T-helper 17 cell (primary cell): Measurements from ENCODE around the gene RGS14. TPM values are rescaled to one million over a fixed set of nuclear protein-coding genes. Genes with fewer than 3 reads are reported as not detected.

Source experiments
- ATAC-seq: fragments of 150-1000 bp; cut with Tn5 transposase; 2 replicates; pipeline ENCODE4 v1.10.0; 2021; ENCODE audit warnings: mild to moderate bottlenecking, moderate library complexity
- DNase-seq, 3 donors: peaks; one replicate each; pipeline versions ENCODE4 v3.0.0 to v3.0.0-alpha.2; 2020 to 2021
- H3K9me3 ChIP-seq: one replicate; pipeline ENCODE4 v1.7.0; 2013; ENCODE audit warnings: low read length, mild to moderate bottlenecking; ENCODE audit not compliant: control insufficient read depth, poor library complexity, severe bottlenecking
- H3K27ac Mint-ChIP-seq: one replicate; pipeline ENCODE4 v1.8.0; 2022; ENCODE audit warnings: mild to moderate bottlenecking, moderate library complexity, mixed read lengths
- H3K27me3 Mint-ChIP-seq: one replicate; pipeline ENCODE4 v1.8.0; 2022; ENCODE audit warnings: mixed read lengths
- H3K36me3 Mint-ChIP-seq: one replicate; pipeline ENCODE4 v1.8.0; 2022; ENCODE audit warnings: low read depth, mixed read lengths
- H3K4me1 Mint-ChIP-seq: one replicate; pipeline ENCODE4 v1.8.0; 2022; ENCODE audit warnings: mild to moderate bottlenecking, mixed read lengths
- H3K4me3 Mint-ChIP-seq: one replicate; pipeline ENCODE4 v1.8.0; 2022; ENCODE audit warnings: mild to moderate bottlenecking, moderate library complexity, mixed read lengths
- total RNA-seq, 4 donors: library from RNA in 2 of 4; stranded (reverse) in 2 of 4; gene quantifications; one replicate each; pipeline ENCODE4 v1.2.3 and lab custom pipeline; 2022 to 2026

RGS14 gene
- total RNA-seq, 2 donors from 2014 or later, result 76.7 to 110 TPM

GRCh38 chr5:177347699-177348098 lies 10.0 kb upstream of the RGS14 start:
- no peak for ATAC-seq
- Mint-ChIP-seq H3K27ac (peak overlapping the region; percentile 67), H3K4me1 (peaks cover 32% of the 10 kb centered on the region)

GRCh38 chr5:177349362-177349647 lies 8.4 kb upstream of the RGS14 start:
- Mint-ChIP-seq H3K27me3 (no peaks in the 10 kb centered on the region), H3K4me3 (peak overlapping the region; percentile 98), H3K36me3 (peaks cover 5% of the 10 kb centered on the region), H3K27ac (peak overlapping the region; percentile 88), H3K4me1 (peaks cover 27% of the 10 kb centered on the region)
- DNase-seq (no peak), ATAC-seq (no peak)
- H3K9me3 ChIP-seq, result no peaks in the 10 kb centered on the region

More at GRCh38 chr5:177347699-177348098, 10.0 kb upstream of the RGS14 start:
- H3K9me3 ChIP-seq, result no peaks in the 10 kb centered on the region
- Mint-ChIP-seq H3K27me3 (no peaks in the 10 kb centered on the region), H3K36me3 (peaks cover 5% of the 10 kb centered on the region), H3K4me3 (no peak overlapping the region)
- DNase-seq, result no peak

GRCh38 chr5:177349762-177350161 lies 8.0 kb upstream of the RGS14 start:
- DNase-seq (no peak), ATAC-seq (no peak)
- H3K9me3 ChIP-seq, result no peaks in the 10 kb centered on the region
- Mint-ChIP-seq H3K36me3 (peaks cover 5% of the 10 kb centered on the region), H3K27ac (peak overlapping the region; percentile 88), H3K4me3 (peak overlapping the region; percentile 98), H3K27me3 (no peaks in the 10 kb centered on the region), H3K4me1 (peaks cover 30% of the 10 kb centered on the region)

- H3K36me3 Mint-ChIP-seq, result peaks cover 5% of the 10 kb centered on the region
- peak overlapping the region; percentile 98 for H3K4me3 Mint-ChIP-seq
- peak overlapping the region; percentile 98 for H3K27ac Mint-ChIP-seq
- H3K9me3 ChIP-seq, result no peaks in the 10 kb centered on the region
- H3K4me1 Mint-ChIP-seq, result peaks cover 35% of the 10 kb centered on the region
- ATAC-seq, result no peak
- DNase-seq, result no peak
- no peaks in the 10 kb centered on the region for H3K27me3 Mint-ChIP-seq
Measured at GRCh38 chr5:177350776-177351391, 6.8 kb upstream of the RGS14 start.

GRCh38 chr5:177351392-177352329 lies 6.1 kb upstream of the RGS14 start, which contains the start of gene LMAN2:
Gene LMAN2 (minus strand): TSS chr5:177351668. CDS start chr5:177351647, 21 bp downstream.
- DNase-seq (peak; percentile 78 to 84 (median 81)), ATAC-seq (peak; percentile 98)
- Mint-ChIP-seq H3K4me1 (peaks cover 35% of the 10 kb centered on the region), H3K4me3 (peak within 1 kb of the TSS; percentile 98), H3K36me3 (peaks cover 5% of the 10 kb centered on the region), H3K27ac (peak within 1 kb of the TSS; percentile 98), H3K27me3 (no peaks in the 10 kb centered on the region)
- no peaks in the 10 kb centered on the region for H3K9me3 ChIP-seq

GRCh38 chr5:177353093-177353492 lies 4.6 kb upstream of the RGS14 start:
- peaks cover 9% of the 10 kb centered on the region for H3K36me3 Mint-ChIP-seq
- H3K9me3 ChIP-seq, result no peaks in the 10 kb centered on the region
- no peak overlapping the region for H3K27ac Mint-ChIP-seq
- peaks cover 42% of the 10 kb centered on the region for H3K4me1 Mint-ChIP-seq
- ATAC-seq (no peak), DNase-seq (no peak)
- H3K4me3 Mint-ChIP-seq, result peak overlapping the region; percentile 12
- no peaks in the 10 kb centered on the region for H3K27me3 Mint-ChIP-seq

- ATAC-seq, result no peak
- no peaks in the 10 kb centered on the region for H3K9me3 ChIP-seq
- H3K27ac Mint-ChIP-seq, result no peak overlapping the region
- no peaks in the 10 kb centered on the region for H3K27me3 Mint-ChIP-seq
- H3K4me1 Mint-ChIP-seq, result peaks cover 46% of the 10 kb centered on the region
- H3K4me3 Mint-ChIP-seq, result no peak overlapping the region
- peaks cover 13% of the 10 kb centered on the region for H3K36me3 Mint-ChIP-seq
- no peak for DNase-seq
Measured at GRCh38 chr5:177354256-177354655, 3.5 kb upstream of the RGS14 start.

GRCh38 chr5:177354711-177355110 lies 3.0 kb upstream of the RGS14 start:
- DNase-seq (no peak), ATAC-seq (no peak)
- Mint-ChIP-seq H3K27ac (no peak overlapping the region), H3K36me3 (peaks cover 11% of the 10 kb centered on the region), H3K27me3 (no peaks in the 10 kb centered on the region), H3K4me1 (peaks cover 45% of the 10 kb centered on the region), H3K4me3 (no peak overlapping the region)
- no peaks in the 10 kb centered on the region for H3K9me3 ChIP-seq

GRCh38 chr5:177355162-177355867 lies 2.4 kb upstream of the RGS14 start:
- H3K4me3 Mint-ChIP-seq, result no peak overlapping the region
- H3K4me1 Mint-ChIP-seq, result peaks cover 46% of the 10 kb centered on the region
- H3K27ac Mint-ChIP-seq, result peak overlapping the region; percentile 95
- no peaks in the 10 kb centered on the region for H3K27me3 Mint-ChIP-seq
- ATAC-seq (no peak), DNase-seq (no peak)
- H3K36me3 Mint-ChIP-seq, result peaks cover 8% of the 10 kb centered on the region
- H3K9me3 ChIP-seq, result no peaks in the 10 kb centered on the region

- Mint-ChIP-seq H3K4me3 (peak overlapping the region; percentile 39), H3K27ac (peak overlapping the region; percentile 95), H3K4me1 (peaks cover 46% of the 10 kb centered on the region), H3K36me3 (peaks cover 8% of the 10 kb centered on the region), H3K27me3 (no peaks in the 10 kb centered on the region)
- ATAC-seq (no peak), DNase-seq (no peak)
- no peaks in the 10 kb centered on the region for H3K9me3 ChIP-seq
Measured at GRCh38 chr5:177355868-177356168, 1.9 kb upstream of the RGS14 start.

GRCh38 chr5:177356746-177357145 lies 978 bp upstream of the RGS14 start:
- Mint-ChIP-seq H3K27ac (peak overlapping the region; percentile 95), H3K4me1 (peaks cover 46% of the 10 kb centered on the region), H3K36me3 (peaks cover 8% of the 10 kb centered on the region), H3K27me3 (no peaks in the 10 kb centered on the region), H3K4me3 (peak overlapping the region; percentile 96)
- DNase-seq (no peak), ATAC-seq (no peak)
- no peaks in the 10 kb centered on the region for H3K9me3 ChIP-seq

- ATAC-seq (peak; percentile 8), DNase-seq (no peak)
- peaks cover 8% of the 10 kb centered on the region for H3K36me3 Mint-ChIP-seq
- H3K4me1 Mint-ChIP-seq, result peaks cover 46% of the 10 kb centered on the region
- peak overlapping the region; percentile 96 for H3K4me3 Mint-ChIP-seq
- no peaks in the 10 kb centered on the region for H3K27me3 Mint-ChIP-seq
- no peaks in the 10 kb centered on the region for H3K9me3 ChIP-seq
- peak overlapping the region; percentile 95 for H3K27ac Mint-ChIP-seq
Measured at GRCh38 chr5:177357146-177357458, 622 bp upstream of the RGS14 start.

- no peaks in the 10 kb centered on the region for H3K27me3 Mint-ChIP-seq
- ATAC-seq (no peak), DNase-seq (no peak)
Measured at GRCh38 chr5:177358370-177358819, 671 bp downstream of the RGS14 start.

More at GRCh38 chr5:177358370-177358819, 671 bp downstream of the RGS14 start:
- peak overlapping the region; percentile 95 for H3K27ac Mint-ChIP-seq
- peak overlapping the region; percentile 96 for H3K4me3 Mint-ChIP-seq
- peaks cover 54% of the 10 kb centered on the region for H3K4me1 Mint-ChIP-seq
- peaks cover 8% of the 10 kb centered on the region for H3K36me3 Mint-ChIP-seq
- H3K9me3 ChIP-seq, result no peaks in the 10 kb centered on the region
